ENCODE measurements around the gene RSPH4A. TPM values are rescaled to one million over a fixed set of nuclear protein-coding genes. Genes with fewer than 3 reads are reported as not detected.

The RSPH4A gene
- total RNA-seq, 1 donor from 2014 or later, result not detected

DNA sequence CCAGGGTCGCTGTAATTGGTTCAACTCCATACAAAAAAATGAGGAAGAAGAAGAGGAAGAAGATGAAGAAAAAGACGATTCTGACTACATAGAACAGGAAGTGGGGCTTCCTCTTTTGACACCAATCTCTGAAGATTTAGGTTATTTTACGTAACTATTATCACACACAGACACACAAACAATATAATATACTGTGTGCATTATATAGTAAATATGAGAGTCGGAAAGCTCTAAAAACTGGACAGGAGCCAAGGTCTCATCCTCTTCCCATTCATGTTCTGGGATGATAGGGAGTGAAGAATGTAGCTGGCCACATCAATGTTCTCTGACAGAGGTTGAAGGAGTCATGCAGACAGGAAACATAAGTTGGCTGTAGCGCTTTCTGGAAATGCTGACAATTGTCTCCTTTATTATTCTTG, 13.3 kb downstream of the RSPH4A start:
- Histone ChIP-seq H3K27me3 (no peaks in the 10 kb centered on the region), H3K9me3 (no peaks in the 10 kb centered on the region), H3K4me1 (no peaks in the 10 kb centered on the region), H3K4me3 (no peak overlapping the region), H3K36me3 (peaks cover 0 to 7% of the 10 kb centered on the region in 2 donors), H3K27ac (no peak overlapping the region)
- intact Hi-C loops (cut with DNase I), result no loop called here
- TF ChIP-seq, protein P1, sequence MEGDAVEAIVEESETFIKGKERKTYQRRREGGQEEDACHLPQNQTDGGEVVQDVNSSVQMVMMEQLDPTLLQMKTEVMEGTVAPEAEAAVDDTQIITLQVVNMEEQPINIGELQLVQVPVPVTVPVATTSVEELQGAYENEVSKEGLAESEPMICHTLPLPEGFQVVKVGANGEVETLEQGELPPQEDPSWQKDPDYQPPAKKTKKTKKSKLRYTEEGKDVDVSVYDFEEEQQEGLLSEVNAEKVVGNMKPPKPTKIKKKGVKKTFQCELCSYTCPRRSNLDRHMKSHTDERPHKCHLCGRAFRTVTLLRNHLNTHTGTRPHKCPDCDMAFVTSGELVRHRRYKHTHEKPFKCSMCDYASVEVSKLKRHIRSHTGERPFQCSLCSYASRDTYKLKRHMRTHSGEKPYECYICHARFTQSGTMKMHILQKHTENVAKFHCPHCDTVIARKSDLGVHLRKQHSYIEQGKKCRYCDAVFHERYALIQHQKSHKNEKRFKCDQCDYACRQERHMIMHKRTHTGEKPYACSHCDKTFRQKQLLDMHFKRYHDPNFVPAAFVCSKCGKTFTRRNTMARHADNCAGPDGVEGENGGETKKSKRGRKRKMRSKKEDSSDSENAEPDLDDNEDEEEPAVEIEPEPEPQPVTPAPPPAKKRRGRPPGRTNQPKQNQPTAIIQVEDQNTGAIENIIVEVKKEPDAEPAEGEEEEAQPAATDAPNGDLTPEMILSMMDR (IDR thresholded peaks at IDR 0.05), result no peak
- no peak for TF ChIP-seq POLR2AphosphoS5 (IDR thresholded peaks at IDR 0.05; ENCODE audit: insufficient read depth in 1 of 2, low read depth in 1 of 2)
- no peak for TF ChIP-seq POLR2A (IDR thresholded peaks at IDR 0.05)
- no peak for DNase-seq (ENCODE audit: extremely low spot score in 2 of 2)

DNA sequence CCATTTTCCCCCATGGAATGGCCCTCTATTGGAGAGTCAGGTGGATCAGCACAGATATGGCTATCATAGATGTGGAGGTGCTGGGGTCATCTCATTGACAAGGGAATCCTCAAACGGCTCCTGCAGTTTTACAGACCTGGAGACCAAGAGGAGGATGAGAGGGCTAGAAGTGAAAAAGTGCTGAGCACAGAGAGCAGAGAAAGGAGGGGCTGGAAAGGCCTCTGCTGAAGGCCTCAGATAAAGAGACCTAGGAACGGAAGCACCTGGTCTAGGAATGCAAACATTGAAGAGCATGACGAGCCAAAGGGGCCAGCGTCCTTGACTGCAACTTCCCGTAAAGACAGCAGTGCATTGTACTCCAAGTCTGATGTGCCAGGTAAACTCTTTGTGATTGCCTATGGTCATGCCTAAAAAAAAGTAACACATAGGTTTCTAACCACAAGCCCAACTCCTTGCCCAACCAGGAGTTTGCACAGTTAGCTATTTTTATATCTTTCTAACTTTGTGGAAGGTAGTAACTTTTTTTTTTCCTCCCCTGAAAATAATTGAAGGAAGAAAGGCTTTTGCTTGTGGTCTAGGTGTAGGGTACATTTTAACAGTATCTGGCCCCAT, 15.2 kb downstream of the RSPH4A start:
- TF ChIP-seq POLR2A (IDR thresholded peaks at IDR 0.05) (no peak), POLR2AphosphoS5 (IDR thresholded peaks at IDR 0.05; ENCODE audit: insufficient read depth in 1 of 2, low read depth in 1 of 2) (no peak)
- TF ChIP-seq, protein P1 (IDR thresholded peaks at IDR 0.05), result no peak
- no peak overlapping the region for H3K4me3 ChIP-seq
- no peak for DNase-seq (ENCODE audit: extremely low spot score in 2 of 2)
- intact Hi-C loops (cut with DNase I), result no loop called here
- H3K27me3 ChIP-seq, result no peaks in the 10 kb centered on the region
- no peak overlapping the region for H3K27ac ChIP-seq
- no peaks in the 10 kb centered on the region for H3K9me3 ChIP-seq
- H3K36me3 ChIP-seq, result peaks cover 0 to 7% of the 10 kb centered on the region in 2 donors
- no peaks in the 10 kb centered on the region for H3K4me1 ChIP-seq

DNA sequence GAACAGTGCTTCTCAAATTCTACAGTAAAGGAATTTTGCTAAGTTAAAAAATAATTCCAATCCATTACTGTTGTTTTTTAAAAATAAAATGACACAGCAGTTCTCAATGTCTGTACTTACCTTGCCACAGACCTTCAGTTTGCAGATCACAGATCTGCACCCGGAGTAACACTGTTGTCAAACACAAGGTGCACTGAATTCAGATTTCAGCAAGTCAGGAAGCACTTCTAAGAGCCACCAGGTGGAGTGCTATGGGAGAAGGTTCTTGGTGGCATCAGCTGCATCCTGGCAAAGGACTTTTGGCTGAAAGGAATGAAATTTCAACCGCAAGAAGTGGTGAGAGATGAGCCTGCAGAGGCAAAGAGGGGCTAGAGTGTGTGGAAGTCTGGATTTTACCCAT, 17.4 kb downstream of the RSPH4A start:
- H3K27me3 ChIP-seq, result no peaks in the 10 kb centered on the region
- no peak for DNase-seq (ENCODE audit: extremely low spot score in 2 of 2)
- no peak overlapping the region for H3K27ac ChIP-seq
- no peaks in the 10 kb centered on the region for H3K4me1 ChIP-seq
- H3K9me3 ChIP-seq, result no peaks in the 10 kb centered on the region
- intact Hi-C loops (cut with DNase I), result no loop called here
- H3K36me3 ChIP-seq, result peaks cover 0 to 9% of the 10 kb centered on the region in 2 donors
- TF ChIP-seq POLR2A (IDR thresholded peaks at IDR 0.05) (no peak), POLR2AphosphoS5 (IDR thresholded peaks at IDR 0.05; ENCODE audit: insufficient read depth in 1 of 2, low read depth in 1 of 2) (no peak)
- TF ChIP-seq, protein P1 (IDR thresholded peaks at IDR 0.05), result no peak
- no peak overlapping the region for H3K4me3 ChIP-seq

DNA sequence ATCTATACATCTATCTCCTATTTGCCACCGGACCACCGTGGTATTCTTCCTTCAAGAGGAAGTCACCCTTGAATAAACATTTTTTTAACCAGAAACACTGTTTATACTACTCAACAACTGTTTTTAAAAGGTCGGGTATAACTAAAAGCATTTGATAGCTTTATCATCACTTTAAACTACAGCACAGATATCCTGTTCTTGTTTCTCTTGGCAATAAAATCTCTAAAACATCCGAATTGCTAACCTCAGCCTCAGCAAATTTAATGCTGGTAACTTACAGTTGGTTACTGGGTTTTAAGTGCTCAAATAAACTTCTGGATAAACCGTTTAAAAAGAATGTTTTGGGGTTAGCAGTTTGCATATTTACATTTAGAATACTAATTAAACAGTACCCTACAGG, 31.9 kb downstream of the RSPH4A start:
- intact Hi-C loops (cut with DNase I), result no loop called here
- TF ChIP-seq POLR2AphosphoS5 (IDR thresholded peaks at IDR 0.05; ENCODE audit: insufficient read depth in 1 of 2, low read depth in 1 of 2) (no peak), POLR2A (IDR thresholded peaks at IDR 0.05) (no peak)
- TF ChIP-seq, protein P1 (IDR thresholded peaks at IDR 0.05), result no peak
- no peak overlapping the region for H3K4me3 ChIP-seq
- no peak for DNase-seq (ENCODE audit: extremely low spot score in 2 of 2)
- no peaks in the 10 kb centered on the region for H3K9me3 ChIP-seq
- no peaks in the 10 kb centered on the region for H3K4me1 ChIP-seq
- no peaks in the 10 kb centered on the region for H3K27me3 ChIP-seq
- H3K36me3 ChIP-seq, result peaks cover 0 to 18% of the 10 kb centered on the region in 2 donors
- no peak overlapping the region for H3K27ac ChIP-seq

DNA sequence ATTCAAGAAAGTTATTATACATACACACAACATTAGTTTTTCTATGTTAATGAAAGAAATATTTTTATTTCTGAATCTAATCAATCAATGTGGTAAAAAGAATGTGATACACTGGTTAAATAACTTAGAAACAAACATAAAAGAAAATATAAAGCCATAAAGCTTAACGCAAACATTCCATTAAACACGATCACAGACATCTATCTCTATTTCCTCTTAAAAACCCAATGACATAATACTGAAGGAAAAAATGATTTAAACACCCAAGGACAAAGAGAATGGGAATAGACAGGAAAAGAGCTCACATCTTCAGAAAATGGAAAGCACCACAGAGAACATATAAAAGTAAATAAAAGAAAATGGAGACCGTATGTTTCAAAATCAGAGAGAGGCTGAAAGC, 32.9 kb downstream of the RSPH4A start:
- no peaks in the 10 kb centered on the region for H3K9me3 ChIP-seq
- intact Hi-C loops (cut with DNase I), result no loop called here
- TF ChIP-seq POLR2AphosphoS5 (IDR thresholded peaks at IDR 0.05; ENCODE audit: insufficient read depth in 1 of 2, low read depth in 1 of 2), result no peak
- TF ChIP-seq, protein P1 (IDR thresholded peaks at IDR 0.05), result no peak
- no peaks in the 10 kb centered on the region for H3K27me3 ChIP-seq
- no peak overlapping the region for H3K4me3 ChIP-seq
- DNase-seq (ENCODE audit: extremely low spot score in 2 of 2), result no peak
- H3K27ac ChIP-seq, result no peak overlapping the region
- H3K4me1 ChIP-seq, result no peaks in the 10 kb centered on the region
- peaks cover 0 to 18% of the 10 kb centered on the region in 2 donors for H3K36me3 ChIP-seq

Data from vagina (tissue), 2 donors.